GF-D8 (cell line): Measurements from ENCODE around the gene NUP88.

Experiments
- DNase-seq: peaks from one replicate; lab custom pipeline; 2025; lab: John Stamatoyannopoulos, UW

NUP88 gene

GRCh38 chr17:5419959-5420653 lies 644 bp upstream of the NUP88 start, which contains the start of gene RPAIN:
Gene RPAIN, plus strand, starts transcription at chr17:5420182. Its CDS starts 29 bp downstream, at chr17:5420211.
- peak; percentile 47 for DNase-seq

- peak; percentile 21 for DNase-seq
Measured at GRCh38 chr17:5418858-5419355, 555 bp downstream of the NUP88 start.

GRCh38 chr17:5416901-5417300 lies 2.6 kb downstream of the NUP88 start:
- DNase-seq = no peak

DNA sequence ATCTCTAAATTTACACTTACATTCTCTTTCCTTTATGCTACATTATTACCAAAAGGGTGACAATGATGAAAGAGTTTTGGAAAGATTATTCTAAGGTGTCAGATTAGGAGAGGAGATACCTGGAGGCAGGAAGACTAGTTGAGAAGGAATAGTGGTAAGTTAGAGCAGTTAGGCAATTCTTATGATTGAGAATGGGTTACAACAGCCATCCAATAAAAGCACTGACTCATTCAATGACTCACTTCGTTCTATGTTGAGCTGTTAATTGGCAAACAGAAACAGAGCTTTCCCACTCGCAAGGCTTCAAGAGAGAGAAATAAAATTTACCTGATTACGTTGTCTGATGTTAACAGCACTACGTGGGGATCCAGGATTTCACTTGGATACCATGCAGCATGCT lies 5.8 kb downstream of the NUP88 start:
- DNase-seq = no peak

GRCh38 chr17:5410594-5411272 lies 8.7 kb downstream of the NUP88 start:
- no peak for DNase-seq

DNA sequence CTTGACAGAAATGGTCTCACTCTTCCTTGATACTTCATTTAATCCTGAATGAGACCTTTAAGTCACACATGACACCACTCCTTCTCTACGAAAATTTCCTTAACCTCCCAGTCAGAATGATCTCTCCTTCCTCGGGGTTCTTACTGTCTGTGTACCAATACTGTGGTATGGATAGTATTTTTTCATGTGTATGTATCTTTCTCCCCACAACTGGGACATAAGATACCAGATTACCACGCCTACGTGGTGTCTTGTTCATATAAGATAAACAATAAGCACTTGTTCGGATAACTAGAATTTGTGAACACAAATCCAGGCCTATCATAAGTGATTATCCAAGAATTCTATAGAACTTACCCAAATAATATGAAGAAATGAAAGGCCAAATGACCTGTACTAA lies 11.3 kb downstream of the NUP88 start:
- DNase-seq = no peak

DNA sequence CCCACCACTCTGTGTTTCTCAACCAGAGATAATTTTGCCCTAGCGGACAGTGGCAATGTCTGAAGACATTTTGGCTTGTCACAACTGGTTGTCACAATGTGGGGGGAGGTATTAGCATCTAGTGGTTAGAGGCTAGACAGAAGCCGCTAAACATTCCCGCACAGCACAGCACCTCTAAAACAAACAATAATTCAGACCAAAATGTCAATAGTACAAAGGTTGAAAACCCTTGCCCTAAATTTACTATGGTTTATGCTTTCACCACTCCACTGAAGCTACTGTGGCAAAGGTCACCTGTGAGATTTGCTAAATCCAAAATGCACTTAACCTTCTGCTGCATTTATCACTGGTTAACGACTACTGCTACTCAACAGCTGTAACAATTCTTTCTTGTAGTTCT lies 14.1 kb downstream of the NUP88 start:
- no peak for DNase-seq

DNA sequence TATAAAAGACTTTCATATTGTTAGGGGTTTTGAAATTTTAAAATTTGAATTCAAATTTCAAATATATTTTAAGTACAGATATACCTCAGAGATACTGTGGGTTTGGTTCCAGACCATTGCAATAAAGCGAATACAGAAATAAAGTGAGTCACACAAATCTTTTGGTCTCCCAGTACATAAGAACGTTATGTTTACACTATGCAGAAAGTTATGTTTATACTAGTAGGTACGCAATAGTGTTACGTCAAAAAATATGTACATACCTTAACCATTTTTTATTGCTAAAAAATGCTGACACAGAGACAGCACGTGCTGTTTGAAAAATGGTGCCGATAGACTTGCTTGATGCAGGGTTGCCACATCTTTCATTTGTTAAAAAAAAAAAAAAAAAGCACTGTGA lies 19.7 kb downstream of the NUP88 start:
- no peak for DNase-seq

- DNase-seq = no peak
Measured at GRCh38 chr17:5396612-5397011, 22.9 kb downstream of the NUP88 start.

- DNase-seq = no peak
Measured at GRCh38 chr17:5391678-5392077, 27.8 kb downstream of the NUP88 start.

DNA sequence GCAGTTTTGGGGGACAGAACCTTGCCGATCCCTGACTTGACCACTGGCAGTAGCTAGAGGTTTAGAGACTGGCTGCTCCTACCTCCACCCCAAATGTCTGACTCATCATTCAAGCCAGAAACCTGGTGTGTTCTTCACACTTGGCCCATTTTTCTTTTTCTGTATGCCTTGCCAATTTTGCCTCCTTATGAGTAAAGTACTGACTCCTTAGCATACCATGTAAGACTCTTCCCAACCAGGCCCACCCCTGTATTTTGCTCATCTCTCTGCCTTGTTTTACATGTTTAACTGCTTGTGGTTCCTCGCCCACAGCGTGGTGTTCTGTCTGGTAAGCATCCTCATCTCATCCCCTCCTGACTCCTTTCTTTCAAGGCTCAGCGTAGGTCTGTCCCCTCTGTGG lies 37.9 kb downstream of the NUP88 start:
- DNase-seq = no peak

- no peak for DNase-seq
Measured at GRCh38 chr17:5380491-5381135, 38.8 kb downstream of the NUP88 start.

DNA sequence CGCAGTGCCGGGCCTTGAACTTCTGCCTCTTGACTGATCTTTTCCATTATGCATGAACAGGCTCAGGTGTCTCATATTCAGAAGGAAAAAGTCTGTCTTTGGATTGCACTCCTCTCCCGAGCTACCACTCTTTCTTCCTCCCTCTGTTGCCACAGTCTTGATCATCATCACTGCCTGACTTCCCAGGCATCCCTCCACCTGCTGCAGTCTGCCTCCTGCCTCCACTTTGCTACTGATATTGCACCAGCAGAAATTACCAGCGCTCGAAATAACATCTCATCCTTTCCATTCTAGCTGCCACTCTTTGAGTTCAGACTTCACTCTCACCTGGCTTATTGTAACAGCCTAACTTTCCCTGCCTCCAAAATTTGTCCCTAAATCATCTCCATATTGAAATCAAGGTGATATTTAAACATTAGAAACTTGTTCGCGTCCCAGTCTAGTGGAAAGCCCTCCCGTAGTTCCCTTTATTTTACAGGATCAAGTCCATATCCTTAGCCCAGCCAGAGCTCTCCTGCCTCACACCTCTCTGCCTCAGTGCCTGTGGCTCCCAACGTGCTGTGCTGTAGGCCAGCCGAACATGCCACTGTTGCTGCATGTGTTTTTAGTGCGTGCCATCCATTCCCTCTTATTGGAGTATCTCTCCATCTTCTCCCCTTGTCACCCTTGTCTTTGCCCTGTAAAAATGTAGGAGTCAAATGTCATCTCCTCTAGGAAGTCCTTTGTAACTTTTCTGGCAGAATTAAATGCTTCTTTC lies 39.9 kb downstream of the NUP88 start:
- no peak for DNase-seq

- no peak for DNase-seq
Measured at GRCh38 chr17:5378566-5379207, 40.8 kb downstream of the NUP88 start.

DNA sequence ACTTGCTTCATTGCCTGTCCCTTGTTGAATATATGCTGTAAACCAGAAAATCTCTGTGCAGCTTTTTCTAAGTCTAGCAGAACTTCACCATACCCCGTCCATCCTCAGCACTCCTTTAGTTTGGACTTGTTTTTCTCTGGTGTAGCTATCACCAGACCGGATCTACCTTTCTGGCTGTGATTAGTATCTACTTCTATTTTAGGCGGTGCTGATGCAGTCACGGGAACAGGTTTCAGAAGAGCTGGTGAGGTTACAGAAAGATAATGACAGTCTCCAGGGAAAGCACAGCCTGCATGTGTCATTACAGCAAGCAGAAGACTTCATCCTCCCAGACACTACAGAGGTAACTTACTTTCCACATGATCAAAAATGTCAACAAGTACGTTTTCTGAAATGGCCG lies 46.4 kb downstream of the NUP88 start:
- DNase-seq = no peak

DNA sequence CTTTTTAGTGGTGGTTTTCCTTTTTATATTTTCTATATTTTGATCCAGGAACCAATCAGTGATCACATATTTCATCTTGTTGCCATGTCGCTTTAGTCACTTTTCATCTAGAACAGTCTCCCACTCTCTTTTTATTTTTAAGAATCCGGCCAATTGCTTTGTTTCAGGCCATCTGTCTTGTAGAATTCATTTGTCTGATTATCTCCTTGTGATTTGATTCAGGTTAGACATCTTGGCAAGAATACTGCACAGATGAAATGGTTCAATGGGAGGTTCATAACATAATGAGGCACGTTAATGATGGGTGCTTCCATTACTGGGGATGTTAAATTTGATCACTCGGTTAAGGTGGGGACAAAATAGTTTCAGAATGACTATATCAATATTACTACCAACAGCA lies 49.1 kb downstream of the NUP88 start:
- DNase-seq = no peak

GRCh38 chr17:5365831-5366230 lies 53.6 kb downstream of the NUP88 start:
- no peak for DNase-seq

- DNase-seq = no peak
Measured at GRCh38 chr17:5364696-5365095, 54.8 kb downstream of the NUP88 start.

DNA sequence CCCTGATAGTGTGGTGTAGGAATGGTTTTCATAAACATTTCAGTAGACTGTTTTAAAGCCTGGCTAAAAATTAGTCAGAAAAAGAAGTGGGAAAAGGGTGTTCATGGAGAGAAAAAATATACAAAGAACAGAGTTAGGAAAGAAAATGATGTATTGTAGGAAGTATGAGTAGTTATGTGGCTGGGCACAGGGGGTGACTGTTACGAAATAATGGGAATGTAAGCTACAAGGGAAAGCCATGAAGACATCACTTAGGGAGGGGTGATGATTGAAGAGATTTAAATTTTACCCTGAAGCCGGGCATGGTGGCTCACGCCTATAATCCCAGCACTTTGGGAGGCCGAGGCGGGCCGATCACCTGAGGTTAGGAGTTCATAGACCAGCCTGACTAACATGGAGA lies 55.3 kb downstream of the NUP88 start:
- DNase-seq = no peak

- DNase-seq = no peak
Measured at GRCh38 chr17:5362162-5362811, 57.2 kb downstream of the NUP88 start.

DNA sequence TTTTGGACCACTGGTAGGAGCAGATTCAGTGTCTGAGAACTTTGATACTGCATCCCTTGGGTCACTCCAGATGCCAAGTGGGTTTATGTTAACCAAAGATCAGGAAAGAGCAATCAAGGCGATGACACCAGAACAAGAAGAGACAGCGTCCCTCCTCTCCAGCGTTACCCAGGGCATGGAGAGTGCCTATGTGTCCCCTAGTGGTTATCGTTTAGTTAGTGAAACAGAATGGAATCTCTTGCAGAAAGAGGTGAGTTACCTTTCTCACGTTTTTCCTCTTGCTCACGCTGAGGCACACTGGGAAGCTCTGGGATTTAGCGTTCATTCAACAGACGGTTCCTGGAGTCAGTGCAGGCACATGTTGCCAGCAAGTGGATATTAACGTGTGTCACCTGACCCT lies 58.0 kb downstream of the NUP88 start:
- no peak for DNase-seq
